ENCODE results near the gene KIF16B.

- TF ChIP-seq CTCF (IDR thresholded peaks at IDR 0.05) (no peak), POLR2A (IDR thresholded peaks at IDR 0.05) (no peak)
These were observed 59.1 kb downstream of the KIF16B start for GRCh38 chr20:16514140-16514539.

Data from lower leg skin (tissue), 3 donors.